Mucosa of rectum (tissue), 2 donors: ENCODE measurements around the gene NRP2.

Source experiments
- H3K27ac ChIP-seq, 2 donors: one replicate each; pipeline ENCODE4 v1.7.0; 2013; ENCODE audit warnings: inconsistent platforms in 2 of 2, low read depth in 2 of 2, low read length in 2 of 2
- H3K27me3 ChIP-seq, 2 donors: one replicate each; pipeline ENCODE4 v1.7.0; 2013; ENCODE audit warnings: low read length in 2 of 2; ENCODE audit not compliant: control insufficient read depth in 2 of 2, insufficient read depth in 2 of 2
- H3K36me3 ChIP-seq, 2 donors: one replicate each; pipeline ENCODE4 v1.7.0; 2013; ENCODE audit warnings: low read length in 2 of 2; ENCODE audit not compliant: control insufficient read depth in 2 of 2, insufficient read depth in 2 of 2
- H3K4me1 ChIP-seq, 2 donors: one replicate each; pipeline ENCODE4 v1.7.0; 2013; ENCODE audit warnings: low read length in 2 of 2, mild to moderate bottlenecking in 1 of 2; ENCODE audit not compliant: control insufficient read depth in 2 of 2, insufficient read depth in 2 of 2
- H3K4me3 ChIP-seq, 2 donors: one replicate each; pipeline ENCODE4 v1.7.0; 2013; ENCODE audit warnings: low read length in 2 of 2
- H3K9ac ChIP-seq, 2 donors: one replicate each; pipeline ENCODE4 v1.7.0; 2013; ENCODE audit warnings: low read length in 2 of 2, low read depth in 1 of 2, mild to moderate bottlenecking in 1 of 2
- H3K9me3 ChIP-seq, 2 donors: one replicate each; pipeline ENCODE4 v1.7.0; 2013; ENCODE audit warnings: low read length in 2 of 2; ENCODE audit not compliant: control insufficient read depth in 2 of 2
- donor health status: healthy.
- donor health status: Normal muscosa, but diverticular disease.

Gene NRP2

DNA sequence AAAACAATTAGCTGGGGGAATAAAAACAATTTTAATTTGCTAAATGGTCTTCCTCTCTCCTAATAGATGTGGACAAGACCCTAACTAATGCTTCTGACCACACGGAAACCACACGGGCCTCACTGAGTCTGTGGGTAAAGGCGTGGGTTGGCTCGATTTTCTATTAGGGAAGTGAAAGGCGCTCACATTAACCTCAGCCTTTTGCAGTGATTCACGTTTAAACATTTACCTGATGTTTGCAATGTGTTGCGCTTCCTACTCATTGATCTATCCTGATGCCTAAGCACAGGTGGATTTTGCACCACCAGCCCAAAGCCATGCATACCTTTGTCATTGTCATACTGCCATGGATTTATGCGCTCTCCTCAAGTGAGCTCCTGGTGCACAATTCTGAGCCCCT, 35.6 kb upstream of the NRP2 start:
- no peak overlapping the region for H3K9ac ChIP-seq
- no peaks in the 10 kb centered on the region for H3K36me3 ChIP-seq
- no peak overlapping the region for H3K27ac ChIP-seq
- H3K4me1 ChIP-seq = no peaks in the 10 kb centered on the region
- H3K4me3 ChIP-seq = no peak overlapping the region
- no peaks in the 10 kb centered on the region for H3K9me3 ChIP-seq
- H3K27me3 ChIP-seq = peaks cover 0 to 3% of the 10 kb centered on the region in 2 donors

- no peaks in the 10 kb centered on the region for H3K4me1 ChIP-seq
- H3K9me3 ChIP-seq = no peaks in the 10 kb centered on the region
- no peak overlapping the region for H3K4me3 ChIP-seq
- H3K27ac ChIP-seq = no peak overlapping the region
- H3K27me3 ChIP-seq = no peaks in the 10 kb centered on the region
- H3K9ac ChIP-seq = no peak overlapping the region
- no peaks in the 10 kb centered on the region for H3K36me3 ChIP-seq
Observed at GRCh38 chr2:205650450-205650849, 31.9 kb upstream of the NRP2 start.

GRCh38 chr2:205650931-205651330, 31.4 kb upstream of the NRP2 start:
- H3K27ac ChIP-seq = no peak overlapping the region
- no peaks in the 10 kb centered on the region for H3K36me3 ChIP-seq
- H3K27me3 ChIP-seq = no peaks in the 10 kb centered on the region
- no peaks in the 10 kb centered on the region for H3K4me1 ChIP-seq
- no peak overlapping the region for H3K9ac ChIP-seq
- H3K4me3 ChIP-seq = no peak overlapping the region
- no peaks in the 10 kb centered on the region for H3K9me3 ChIP-seq

GRCh38 chr2:205651719-205652118, 30.6 kb upstream of the NRP2 start:
- no peaks in the 10 kb centered on the region for H3K36me3 ChIP-seq
- no peaks in the 10 kb centered on the region for H3K4me1 ChIP-seq
- no peaks in the 10 kb centered on the region for H3K27me3 ChIP-seq
- H3K27ac ChIP-seq = no peak overlapping the region
- H3K4me3 ChIP-seq = no peak overlapping the region
- no peaks in the 10 kb centered on the region for H3K9me3 ChIP-seq
- no peak overlapping the region for H3K9ac ChIP-seq

DNA sequence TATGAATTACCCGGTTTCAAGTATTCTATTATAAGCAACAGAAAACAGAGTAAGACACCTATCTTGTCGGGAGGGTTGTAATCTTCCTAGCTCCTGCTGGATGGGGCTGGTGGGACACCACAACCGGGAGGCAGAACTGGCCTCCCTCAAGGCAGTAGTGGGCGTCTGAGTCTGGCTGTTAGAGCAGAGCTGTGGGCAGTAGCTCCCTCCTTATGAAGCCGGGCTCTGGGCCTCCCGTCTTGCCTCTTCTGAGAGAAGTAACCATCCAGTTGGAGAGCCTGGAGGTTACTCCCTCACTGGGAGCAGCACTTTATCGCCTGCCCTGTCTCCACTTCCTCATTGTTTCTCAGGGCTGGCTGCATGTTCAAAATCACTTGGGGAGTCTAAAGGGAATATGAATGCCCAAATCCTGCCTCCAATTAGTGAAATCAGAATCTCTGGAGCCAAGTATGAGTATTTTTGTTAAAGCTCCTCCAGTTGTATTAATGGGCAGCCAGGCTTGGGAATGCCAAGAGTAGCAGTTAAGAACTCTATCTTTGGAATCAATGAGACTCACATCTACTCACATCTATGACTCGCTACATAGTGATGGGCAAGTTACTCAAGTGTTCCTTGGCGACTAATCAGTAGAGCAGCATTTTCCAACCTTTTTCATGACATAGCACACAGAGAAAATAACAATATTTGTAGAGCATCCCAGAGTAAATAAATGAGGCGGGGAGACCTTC, 27.3 kb upstream of the NRP2 start:
- Histone ChIP-seq H3K36me3 (no peaks in the 10 kb centered on the region), H3K4me1 (no peaks in the 10 kb centered on the region), H3K9ac (no peak overlapping the region), H3K9me3 (no peaks in the 10 kb centered on the region), H3K27me3 (no peaks in the 10 kb centered on the region), H3K4me3 (no peak overlapping the region), H3K27ac (no peak overlapping the region)

DNA sequence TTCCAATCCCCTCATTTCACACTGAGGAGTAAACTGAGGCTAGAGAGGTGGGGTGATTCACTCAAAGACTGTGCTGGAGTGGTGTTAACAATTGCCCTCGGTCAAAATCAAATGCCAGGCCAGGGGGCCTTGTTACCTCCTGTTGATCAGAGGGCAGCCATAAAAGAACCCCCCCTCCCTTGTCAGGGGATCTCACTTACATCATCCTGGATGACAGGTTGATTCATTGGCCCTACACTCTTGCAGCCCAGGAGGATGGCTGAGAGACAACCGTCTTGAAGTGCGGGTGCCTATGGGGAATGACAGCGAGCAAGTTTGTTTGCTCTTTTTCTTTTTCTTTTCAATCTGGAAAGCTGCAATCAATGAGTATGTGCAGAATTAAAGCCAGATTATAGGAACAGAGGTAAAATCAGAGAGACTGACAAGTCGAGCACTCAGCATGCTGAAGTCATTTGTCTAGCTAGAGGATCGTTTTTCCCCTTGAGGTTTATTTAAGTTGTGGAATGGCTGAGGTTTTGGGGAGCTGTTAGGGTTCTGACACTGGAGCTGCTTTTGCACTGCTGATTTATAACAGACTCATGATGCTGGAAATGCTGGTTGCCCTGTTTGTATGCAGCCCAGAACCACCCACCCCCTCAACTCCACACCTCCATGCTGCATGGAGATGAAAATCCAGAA, 26.4 kb upstream of the NRP2 start:
- H3K27me3 ChIP-seq = no peaks in the 10 kb centered on the region

GRCh38 chr2:205656461-205656860, 25.8 kb upstream of the NRP2 start:
- Histone ChIP-seq H3K9me3 (no peaks in the 10 kb centered on the region), H3K27ac (no peak overlapping the region), H3K36me3 (no peaks in the 10 kb centered on the region), H3K4me3 (no peak overlapping the region), H3K4me1 (no peaks in the 10 kb centered on the region), H3K27me3 (no peaks in the 10 kb centered on the region), H3K9ac (no peak overlapping the region)

More for the DNA sequence above, 26.4 kb upstream of the NRP2 start:
- no peak overlapping the region for H3K4me3 ChIP-seq
- H3K9me3 ChIP-seq = no peaks in the 10 kb centered on the region
- no peaks in the 10 kb centered on the region for H3K4me1 ChIP-seq
- no peak overlapping the region for H3K9ac ChIP-seq
- H3K36me3 ChIP-seq = no peaks in the 10 kb centered on the region
- no peak overlapping the region for H3K27ac ChIP-seq

DNA sequence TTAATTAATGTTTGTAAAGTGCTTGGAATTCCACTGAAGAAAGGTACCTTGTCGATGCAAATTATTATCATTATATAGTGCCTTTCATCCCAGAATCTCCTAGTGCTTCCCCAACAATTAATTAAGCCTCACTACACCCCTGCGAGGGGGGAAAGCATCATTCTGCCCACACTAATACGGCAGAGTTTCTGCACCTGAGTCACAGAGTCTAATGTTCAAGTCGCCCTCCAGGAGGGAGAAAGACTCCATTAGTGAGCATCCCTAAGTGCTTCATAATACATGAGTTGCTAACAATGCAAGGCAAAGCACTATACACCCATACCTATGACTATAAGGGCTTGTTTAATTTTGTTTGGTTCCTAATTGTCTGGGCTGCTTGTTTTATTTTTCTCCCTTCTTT, 25.4 kb upstream of the NRP2 start:
- Histone ChIP-seq H3K27me3 (no peaks in the 10 kb centered on the region), H3K36me3 (no peaks in the 10 kb centered on the region)

GRCh38 chr2:205657579-205657978, 24.7 kb upstream of the NRP2 start:
- no peak overlapping the region for H3K27ac ChIP-seq
- no peaks in the 10 kb centered on the region for H3K9me3 ChIP-seq
- H3K36me3 ChIP-seq = no peaks in the 10 kb centered on the region
- H3K9ac ChIP-seq = no peak overlapping the region
- no peaks in the 10 kb centered on the region for H3K27me3 ChIP-seq
- no peak overlapping the region for H3K4me3 ChIP-seq
- H3K4me1 ChIP-seq = no peaks in the 10 kb centered on the region

More for the DNA sequence above, 25.4 kb upstream of the NRP2 start:
- Histone ChIP-seq H3K9me3 (no peaks in the 10 kb centered on the region), H3K4me3 (no peak overlapping the region), H3K27ac (no peak overlapping the region), H3K9ac (no peak overlapping the region), H3K4me1 (no peaks in the 10 kb centered on the region)

- no peaks in the 10 kb centered on the region for H3K36me3 ChIP-seq
- H3K4me1 ChIP-seq = no peaks in the 10 kb centered on the region
- H3K9ac ChIP-seq = no peak overlapping the region
- no peak overlapping the region for H3K27ac ChIP-seq
- H3K27me3 ChIP-seq = no peaks in the 10 kb centered on the region
- H3K9me3 ChIP-seq = no peaks in the 10 kb centered on the region
- H3K4me3 ChIP-seq = no peak overlapping the region
Observed at GRCh38 chr2:205658068-205658467, 24.2 kb upstream of the NRP2 start.
